Stimulated activated CD4-positive, alpha-beta T cell treated with anti-CD3 and anti-CD28 coated beads, TNF-alpha, amount 100 ng/mL, for 1 hour (primary cell): ENCODE measurements around the gene UCHL1.
A peak's percentile ranks its signal among the peaks of the same experiment; 100 is the strongest.
"Not testable (repeated sequence)": the region's sequence is repeated elsewhere in the genome, so short reads cannot be mapped to it uniquely, and the experiment has no call there.

Source experiments
- DNase-seq, 3 donors: peaks; one replicate each; pipeline ENCODE4 v3.0.0-alpha.2; 2020; ENCODE audit warnings: low read depth in 3 of 3, low spot score in 1 of 3

UCHL1 gene

GRCh38 chr4:41236508-41236907 is 20.2 kb upstream of the UCHL1 start:
- no peak for DNase-seq

- no peak for DNase-seq
These were observed 14.8 kb upstream of the UCHL1 start for GRCh38 chr4:41241919-41242318.

GRCh38 chr4:41245983-41246382 is 10.7 kb upstream of the UCHL1 start:
- no peak for DNase-seq

GRCh38 chr4:41256131-41256739 is 493 bp upstream of the UCHL1 start:
- no peak for DNase-seq

- peak in 1 of 3 donors; percentile 20 for DNase-seq
These were observed 651 bp downstream of the UCHL1 start for GRCh38 chr4:41257257-41257901.

- no peak for DNase-seq
These were observed 1.2 kb downstream of the UCHL1 start for GRCh38 chr4:41257906-41258305.

- no peak for DNase-seq
These were observed 2.1 kb downstream of the UCHL1 start for GRCh38 chr4:41258783-41259182.

- DNase-seq = no peak
These were observed 3.5 kb downstream of the UCHL1 start for GRCh38 chr4:41260116-41260733.

- no peak for DNase-seq
These were observed 5.5 kb downstream of the UCHL1 start for GRCh38 chr4:41262198-41262597.

- no peak for DNase-seq
These were observed 7.5 kb downstream of the UCHL1 start for GRCh38 chr4:41264212-41264611.

GRCh38 chr4:41267997-41268396 is 11.3 kb downstream of the UCHL1 start:
- DNase-seq = no peak

- DNase-seq = no peak
These were observed 12.2 kb downstream of the UCHL1 start for GRCh38 chr4:41268721-41269517.

GRCh38 chr4:41269682-41270081 is 13.0 kb downstream of the UCHL1 start:
- DNase-seq = no peak

GRCh38 chr4:41275931-41276330 is 19.2 kb downstream of the UCHL1 start:
- DNase-seq = not testable (repeated sequence)

- DNase-seq = no peak
These were observed 23.3 kb downstream of the UCHL1 start for GRCh38 chr4:41280010-41280409.

- no peak for DNase-seq
These were observed 24.4 kb downstream of the UCHL1 start for GRCh38 chr4:41281038-41281634.

- DNase-seq = no peak
These were observed 25.6 kb downstream of the UCHL1 start for GRCh38 chr4:41282366-41282765.

GRCh38 chr4:41285202-41285863 is 28.6 kb downstream of the UCHL1 start:
- DNase-seq = no peak

GRCh38 chr4:41285864-41286235 is 29.1 kb downstream of the UCHL1 start:
- DNase-seq = no peak

- DNase-seq = no peak
These were observed 30.3 kb downstream of the UCHL1 start for GRCh38 chr4:41287005-41287404.

- DNase-seq = no peak
These were observed 31.1 kb downstream of the UCHL1 start for GRCh38 chr4:41287852-41288251.
